ENCODE measurements around the gene TCL1A.
"Not testable (repeated sequence)": the region's sequence is repeated elsewhere in the genome, so short reads cannot be mapped to it uniquely, and the experiment has no call there.

The TCL1A gene, protein sequence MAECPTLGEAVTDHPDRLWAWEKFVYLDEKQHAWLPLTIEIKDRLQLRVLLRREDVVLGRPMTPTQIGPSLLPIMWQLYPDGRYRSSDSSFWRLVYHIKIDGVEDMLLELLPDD

GRCh38 chr14:95713596-95714371 lies at the start of gene TCL1A:
Gene TCL1A, minus strand, starts transcription at chr14:95714125. Its CDS starts 59 bp downstream, at chr14:95714066.
- no peak within 1 kb of the TSS for H3K27ac ChIP-seq (ENCODE audit: low read depth, low read length)
- no peak within 1 kb of the TSS for H3K4me3 ChIP-seq (ENCODE audit: low read depth, low read length)
- H3K36me3 ChIP-seq (ENCODE audit: control insufficient read depth, insufficient read depth, low read length) = no peaks in the 10 kb centered on the region
- H3K9ac ChIP-seq (ENCODE audit: low read depth, low read length) = no peak within 1 kb of the TSS
- peaks cover 2% of the 10 kb centered on the region for H3K4me1 ChIP-seq (ENCODE audit: control insufficient read depth, insufficient read depth, low read length)
- peaks cover 6% of the 10 kb centered on the region for H3K27me3 ChIP-seq (ENCODE audit: control insufficient read depth, insufficient read depth, low read length)
- no peaks in the 10 kb centered on the region for H3K9me3 ChIP-seq (ENCODE audit: control insufficient read depth, insufficient read depth, low read length)

GRCh38 chr14:95763032-95763431 lies 49.1 kb upstream of the TCL1A start:
- H3K9me3 ChIP-seq (ENCODE audit: control insufficient read depth, insufficient read depth, low read length); H3K4me3 ChIP-seq (ENCODE audit: low read depth, low read length); H3K4me1 ChIP-seq (ENCODE audit: control insufficient read depth, insufficient read depth, low read length); H3K27ac ChIP-seq (ENCODE audit: low read depth, low read length); H3K27me3 ChIP-seq (ENCODE audit: control insufficient read depth, insufficient read depth, low read length); H3K36me3 ChIP-seq (ENCODE audit: control insufficient read depth, insufficient read depth, low read length); H3K9ac ChIP-seq (ENCODE audit: low read depth, low read length): not testable (repeated sequence)

DNA sequence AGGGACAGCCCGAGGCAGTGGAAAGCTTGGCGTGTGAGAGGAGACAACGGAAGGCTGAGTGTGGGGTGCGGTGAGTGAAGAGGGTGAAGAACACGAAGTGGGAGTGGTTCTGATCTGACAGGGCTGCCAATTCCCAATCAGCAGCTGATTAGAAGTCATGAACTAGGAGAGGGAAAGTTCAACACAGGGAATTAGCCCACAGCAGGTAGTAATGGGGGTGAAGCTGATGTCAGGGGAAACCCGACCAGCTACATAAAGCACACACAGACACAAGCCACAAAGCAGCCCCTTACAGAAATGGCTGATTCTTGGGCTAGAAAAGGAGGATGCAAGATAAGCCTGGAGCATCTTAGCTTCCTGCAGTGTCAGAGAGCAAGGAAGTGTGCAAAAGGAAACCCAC lies 47.5 kb upstream of the TCL1A start:
- Histone ChIP-seq H3K4me3 (ENCODE audit: low read depth, low read length) (no peak overlapping the region), H3K27ac (ENCODE audit: low read depth, low read length) (no peak overlapping the region), H3K4me1 (ENCODE audit: control insufficient read depth, insufficient read depth, low read length) (peaks cover 3% of the 10 kb centered on the region; the same call in 1 of the 2 replicates), H3K9ac (ENCODE audit: low read depth, low read length) (no peak overlapping the region), H3K9me3 (ENCODE audit: control insufficient read depth, insufficient read depth, low read length) (no peaks in the 10 kb centered on the region), H3K36me3 (ENCODE audit: control insufficient read depth, insufficient read depth, low read length) (no peaks in the 10 kb centered on the region), H3K27me3 (ENCODE audit: control insufficient read depth, insufficient read depth, low read length) (no peaks in the 10 kb centered on the region)

DNA sequence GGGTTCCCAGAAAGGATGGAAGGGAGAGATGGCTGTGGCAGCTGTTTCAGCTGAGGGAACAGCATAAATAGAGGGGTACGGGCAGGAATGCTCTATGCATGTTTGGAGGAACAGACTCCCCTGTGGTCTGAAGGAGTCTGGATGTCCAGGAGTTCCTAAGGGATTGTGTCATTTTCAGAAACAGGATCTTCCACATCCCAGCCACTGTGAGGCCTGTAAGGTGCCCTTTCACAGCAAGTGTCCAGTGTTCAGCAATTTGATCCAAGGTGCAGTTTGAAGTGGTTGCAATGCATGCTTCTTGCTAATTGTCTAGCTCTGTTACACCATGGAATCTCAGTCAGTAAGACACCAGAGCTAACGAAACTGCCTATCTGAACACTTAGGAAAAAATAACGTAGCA lies 46.7 kb upstream of the TCL1A start:
- Histone ChIP-seq H3K4me3 (ENCODE audit: low read depth, low read length) (no peak overlapping the region), H3K9ac (ENCODE audit: low read depth, low read length) (no peak overlapping the region), H3K36me3 (ENCODE audit: control insufficient read depth, insufficient read depth, low read length) (no peaks in the 10 kb centered on the region), H3K9me3 (ENCODE audit: control insufficient read depth, insufficient read depth, low read length) (no peaks in the 10 kb centered on the region), H3K27ac (ENCODE audit: low read depth, low read length) (no peak overlapping the region), H3K4me1 (ENCODE audit: control insufficient read depth, insufficient read depth, low read length) (peaks cover 3% of the 10 kb centered on the region; the same call in 1 of the 2 replicates), H3K27me3 (ENCODE audit: control insufficient read depth, insufficient read depth, low read length) (no peaks in the 10 kb centered on the region)

- H3K4me3 ChIP-seq (ENCODE audit: low read depth, low read length) = no peak overlapping the region
- H3K27me3 ChIP-seq (ENCODE audit: control insufficient read depth, insufficient read depth, low read length) = no peaks in the 10 kb centered on the region
- H3K27ac ChIP-seq (ENCODE audit: low read depth, low read length) = no peak overlapping the region
- H3K4me1 ChIP-seq (ENCODE audit: control insufficient read depth, insufficient read depth, low read length) = peaks cover 3% of the 10 kb centered on the region; the same call in 1 of the 2 replicates
- H3K9ac ChIP-seq (ENCODE audit: low read depth, low read length) = no peak overlapping the region
- H3K36me3 ChIP-seq (ENCODE audit: control insufficient read depth, insufficient read depth, low read length) = no peaks in the 10 kb centered on the region
- H3K9me3 ChIP-seq (ENCODE audit: control insufficient read depth, insufficient read depth, low read length) = no peaks in the 10 kb centered on the region
Observed at GRCh38 chr14:95759941-95760340, 46.0 kb upstream of the TCL1A start.

DNA sequence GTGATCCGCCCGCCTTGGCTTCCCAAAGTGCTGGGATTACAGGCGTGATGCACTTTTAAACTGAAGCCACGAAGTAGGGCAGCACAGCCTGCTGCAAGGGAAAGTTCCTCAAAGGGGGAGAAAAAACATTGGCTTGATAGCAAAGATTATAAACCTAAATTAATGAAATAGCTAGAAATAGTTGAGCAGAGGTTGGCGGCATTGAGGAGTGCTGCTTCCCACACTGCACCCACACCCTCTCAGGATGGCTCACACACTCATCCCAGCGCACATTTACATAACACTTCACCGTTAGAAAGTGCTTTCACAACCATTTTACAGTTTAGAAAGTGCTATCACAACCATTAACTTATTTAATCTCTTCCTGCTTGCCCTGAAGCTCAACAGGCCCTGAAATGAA lies 44.4 kb upstream of the TCL1A start:
- no peak overlapping the region for H3K4me3 ChIP-seq (ENCODE audit: low read depth, low read length)
- no peaks in the 10 kb centered on the region for H3K27me3 ChIP-seq (ENCODE audit: control insufficient read depth, insufficient read depth, low read length)
- H3K9me3 ChIP-seq (ENCODE audit: control insufficient read depth, insufficient read depth, low read length) = no peaks in the 10 kb centered on the region
- no peak overlapping the region for H3K9ac ChIP-seq (ENCODE audit: low read depth, low read length)
- no peaks in the 10 kb centered on the region for H3K36me3 ChIP-seq (ENCODE audit: control insufficient read depth, insufficient read depth, low read length)
- H3K27ac ChIP-seq (ENCODE audit: low read depth, low read length) = no peak overlapping the region
- H3K4me1 ChIP-seq (ENCODE audit: control insufficient read depth, insufficient read depth, low read length) = peaks cover 3% of the 10 kb centered on the region; the same call in 1 of the 2 replicates

GRCh38 chr14:95756751-95757150 lies 42.8 kb upstream of the TCL1A start:
- Histone ChIP-seq H3K4me1 (ENCODE audit: control insufficient read depth, insufficient read depth, low read length) (peaks cover 7% of the 10 kb centered on the region), H3K36me3 (ENCODE audit: control insufficient read depth, insufficient read depth, low read length) (no peaks in the 10 kb centered on the region), H3K9me3 (ENCODE audit: control insufficient read depth, insufficient read depth, low read length) (no peaks in the 10 kb centered on the region), H3K4me3 (ENCODE audit: low read depth, low read length) (no peak overlapping the region), H3K9ac (ENCODE audit: low read depth, low read length) (no peak overlapping the region), H3K27ac (ENCODE audit: low read depth, low read length) (no peak overlapping the region), H3K27me3 (ENCODE audit: control insufficient read depth, insufficient read depth, low read length) (no peaks in the 10 kb centered on the region)

DNA sequence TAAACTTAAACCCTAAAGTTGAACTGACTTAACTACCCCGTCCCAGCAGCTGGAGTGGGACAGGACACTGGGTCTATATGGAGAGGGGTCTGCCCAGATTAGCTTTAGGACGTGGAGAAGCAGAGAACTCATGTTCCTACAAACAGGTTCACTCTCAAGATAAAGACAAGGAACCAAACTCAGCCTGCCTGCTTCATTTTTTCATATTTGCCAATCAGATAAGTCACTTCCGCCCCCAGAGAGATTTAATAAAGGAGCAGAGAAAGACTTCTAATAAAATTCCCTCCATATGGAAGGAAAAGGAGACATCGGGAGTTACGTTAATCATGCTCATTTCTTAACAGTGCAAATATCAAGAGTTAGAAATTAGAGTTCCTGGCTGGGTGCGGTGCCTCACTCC lies 42.2 kb upstream of the TCL1A start:
- no peaks in the 10 kb centered on the region for H3K36me3 ChIP-seq (ENCODE audit: control insufficient read depth, insufficient read depth, low read length)
- H3K9ac ChIP-seq (ENCODE audit: low read depth, low read length) = no peak overlapping the region
- peaks cover 7% of the 10 kb centered on the region for H3K4me1 ChIP-seq (ENCODE audit: control insufficient read depth, insufficient read depth, low read length)
- H3K27ac ChIP-seq (ENCODE audit: low read depth, low read length) = no peak overlapping the region
- no peaks in the 10 kb centered on the region for H3K9me3 ChIP-seq (ENCODE audit: control insufficient read depth, insufficient read depth, low read length)
- no peaks in the 10 kb centered on the region for H3K27me3 ChIP-seq (ENCODE audit: control insufficient read depth, insufficient read depth, low read length)
- no peak overlapping the region for H3K4me3 ChIP-seq (ENCODE audit: low read depth, low read length)

GRCh38 chr14:95741781-95742180 lies 27.9 kb upstream of the TCL1A start:
- Histone ChIP-seq H3K4me1 (ENCODE audit: control insufficient read depth, insufficient read depth, low read length) (no peaks in the 10 kb centered on the region), H3K4me3 (ENCODE audit: low read depth, low read length) (no peak overlapping the region), H3K27ac (ENCODE audit: low read depth, low read length) (no peak overlapping the region), H3K36me3 (ENCODE audit: control insufficient read depth, insufficient read depth, low read length) (no peaks in the 10 kb centered on the region), H3K9ac (ENCODE audit: low read depth, low read length) (no peak overlapping the region), H3K27me3 (ENCODE audit: control insufficient read depth, insufficient read depth, low read length) (no peaks in the 10 kb centered on the region), H3K9me3 (ENCODE audit: control insufficient read depth, insufficient read depth, low read length) (no peaks in the 10 kb centered on the region)

DNA sequence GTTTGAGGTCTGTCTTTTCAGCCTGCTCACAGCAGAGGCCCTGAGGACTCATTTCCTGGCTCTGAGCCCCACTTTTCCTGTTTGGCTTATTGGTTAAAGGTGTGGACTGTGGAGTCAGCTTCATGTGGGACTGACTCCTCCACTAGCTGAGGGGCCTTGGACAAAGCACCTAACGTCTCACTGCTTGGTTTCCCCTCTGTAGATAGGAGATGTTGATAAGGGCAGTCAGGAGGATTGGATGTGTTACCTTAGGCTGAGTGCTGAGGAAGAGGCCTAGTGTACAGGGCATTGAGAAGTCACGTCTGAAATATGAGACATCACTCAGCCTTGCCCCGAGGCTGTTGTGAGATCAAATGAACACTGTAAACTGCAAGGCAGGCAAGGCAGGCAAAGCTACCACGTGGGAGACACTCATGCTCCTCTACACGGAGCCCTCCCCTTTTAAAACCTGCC lies 27.1 kb upstream of the TCL1A start:
- H3K4me3 ChIP-seq (ENCODE audit: low read depth, low read length) = no peak overlapping the region
- no peaks in the 10 kb centered on the region for H3K27me3 ChIP-seq (ENCODE audit: control insufficient read depth, insufficient read depth, low read length)
- H3K4me1 ChIP-seq (ENCODE audit: control insufficient read depth, insufficient read depth, low read length) = no peaks in the 10 kb centered on the region
- no peak overlapping the region for H3K27ac ChIP-seq (ENCODE audit: low read depth, low read length)
- no peaks in the 10 kb centered on the region for H3K36me3 ChIP-seq (ENCODE audit: control insufficient read depth, insufficient read depth, low read length)
- no peak overlapping the region for H3K9ac ChIP-seq (ENCODE audit: low read depth, low read length)
- no peaks in the 10 kb centered on the region for H3K9me3 ChIP-seq (ENCODE audit: control insufficient read depth, insufficient read depth, low read length)

DNA sequence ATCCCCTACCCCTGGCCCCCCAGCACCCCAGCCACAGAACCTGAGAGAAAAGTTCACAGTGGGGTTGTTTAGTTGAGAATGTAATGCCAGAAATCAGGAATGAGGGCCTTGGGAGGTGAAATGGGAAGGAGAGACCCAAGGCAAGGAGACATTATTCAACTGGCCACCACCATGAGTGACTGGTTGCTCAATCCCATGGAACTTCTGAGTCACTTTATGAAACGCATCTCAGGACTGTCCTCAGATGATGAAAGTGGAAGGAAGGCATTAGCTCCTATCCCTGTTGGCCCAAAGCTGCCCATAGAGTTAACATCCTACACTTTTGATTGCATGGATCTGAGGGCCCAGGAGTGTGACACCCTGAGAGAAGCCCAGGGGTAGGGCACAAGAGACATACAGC lies 25.4 kb upstream of the TCL1A start:
- H3K4me1 ChIP-seq (ENCODE audit: control insufficient read depth, insufficient read depth, low read length) = no peaks in the 10 kb centered on the region
- H3K27ac ChIP-seq (ENCODE audit: low read depth, low read length) = no peak overlapping the region
- H3K27me3 ChIP-seq (ENCODE audit: control insufficient read depth, insufficient read depth, low read length) = no peaks in the 10 kb centered on the region
- no peaks in the 10 kb centered on the region for H3K9me3 ChIP-seq (ENCODE audit: control insufficient read depth, insufficient read depth, low read length)
- no peaks in the 10 kb centered on the region for H3K36me3 ChIP-seq (ENCODE audit: control insufficient read depth, insufficient read depth, low read length)
- H3K4me3 ChIP-seq (ENCODE audit: low read depth, low read length) = no peak overlapping the region
- H3K9ac ChIP-seq (ENCODE audit: low read depth, low read length) = no peak overlapping the region
